HEK293 (cell line): ENCODE data around the gene GIMD1.

Experiments used
- CTCF ChIA-PET: fragments of 350-600 bp; formaldehyde crosslinking; extraction: SDS; loops from one replicate; lab custom pipeline; 2021; ENCODE audit warnings: antibody characterized with exemption; lab: Yijun Ruan, JAX
- POLR2A ChIA-PET: fragments of 300-600 bp; formaldehyde crosslinking; extraction: SDS; loops from one replicate; lab custom pipeline; 2020; ENCODE audit warnings: antibody characterized with exemption, inconsistent platforms; lab: Yijun Ruan, JAX
- H3K27ac ChIP-seq: fragments of 200-500 bp; sonication (Bioruptor generic); 2 replicates; pipeline ENCODE4 v1.5.1; 2014; ENCODE audit warnings: low read depth, low read length, control low read depth, inconsistent platforms; ENCODE audit errors: extremely low read depth
- H3K36me3 ChIP-seq, 2 experiments: fragments of 200-500 bp in 1 of 2; sonication (Bioruptor generic) in 1 of 2; 1 replicate in 1 of 2; 2 replicates in 1 of 2; pipeline ENCODE4 v1.5.1; 2014 to 2017; ENCODE audit warnings: inconsistent platforms in 2 of 2, low read length in 2 of 2; ENCODE audit not compliant: control insufficient read depth in 2 of 2, insufficient read depth in 1 of 2
- H3K4me1 ChIP-seq: fragments of 200-500 bp; sonication (Bioruptor generic); 2 replicates; pipeline ENCODE4 v1.5.1; 2014; ENCODE audit warnings: mild to moderate bottlenecking, low read length, inconsistent platforms; ENCODE audit not compliant: control insufficient read depth, insufficient read depth
- H3K4me3 ChIP-seq: 2 replicates; pipeline ENCODE4 v1.5.1; 2011; ENCODE audit warnings: low read depth, mild to moderate bottlenecking, control low read depth, low read length, moderate library complexity
- H3K9me3 ChIP-seq: fragments of 200-500 bp; sonication (Bioruptor generic); 2 replicates; pipeline ENCODE4 v1.5.1; 2014; ENCODE audit warnings: low read depth, low read length, inconsistent platforms; ENCODE audit not compliant: control insufficient read depth, insufficient read depth
- GFI1B ChIP-seq: fragments of 450-650 bp; formaldehyde crosslinking; IDR thresholded peaks from 2 replicates; pipeline ENCODE4 v1.5.1; 2016; ENCODE audit warnings: missing biosample characterization, missing genetic modification characterization
- GLIS2 ChIP-seq: fragments of 450-650 bp; formaldehyde crosslinking; IDR thresholded peaks from 2 replicates; pipeline ENCODE4 v1.5.1; 2016; ENCODE audit warnings: missing biosample characterization, missing genetic modification characterization
- KLF17 ChIP-seq: fragments of 450-650 bp; formaldehyde crosslinking; IDR thresholded peaks from 2 replicates; pipeline ENCODE4 v1.5.1; 2016; ENCODE audit warnings: missing biosample characterization, missing genetic modification characterization
- KLF7 ChIP-seq: fragments of 450-650 bp; formaldehyde crosslinking; IDR thresholded peaks from 2 replicates; pipeline ENCODE4 v1.5.1; 2016; ENCODE audit warnings: missing biosample characterization, missing genetic modification characterization, borderline replicate concordance
- KLF8 ChIP-seq: fragments of 450-650 bp; formaldehyde crosslinking; IDR thresholded peaks from 2 replicates; pipeline ENCODE4 v1.5.1; 2016; ENCODE audit warnings: missing biosample characterization, missing genetic modification characterization
- ZBTB17 ChIP-seq: fragments of 450-650 bp; formaldehyde crosslinking; IDR thresholded peaks from 2 replicates; pipeline ENCODE4 v1.5.1; 2016; ENCODE audit warnings: missing biosample characterization, missing genetic modification characterization
- ZNF169 ChIP-seq: fragments of 450-650 bp; formaldehyde crosslinking; IDR thresholded peaks from 2 replicates; pipeline ENCODE4 v1.5.1; 2016; ENCODE audit warnings: missing biosample characterization, missing genetic modification characterization
- ZNF2 ChIP-seq: fragments of 450-650 bp; formaldehyde crosslinking; IDR thresholded peaks from 2 replicates; pipeline ENCODE4 v1.5.1; 2016; ENCODE audit warnings: missing biosample characterization, missing genetic modification characterization
- ZNF202 ChIP-seq: fragments of 450-650 bp; formaldehyde crosslinking; IDR thresholded peaks from 2 replicates; pipeline ENCODE4 v1.5.1; 2016; ENCODE audit warnings: missing biosample characterization, missing genetic modification characterization, borderline replicate concordance
- ZNF324 ChIP-seq: fragments of 450-650 bp; formaldehyde crosslinking; IDR thresholded peaks from 2 replicates; pipeline ENCODE4 v1.5.1; 2016; ENCODE audit warnings: missing biosample characterization, missing genetic modification characterization
- ZNF366 ChIP-seq: fragments of 450-650 bp; formaldehyde crosslinking; conservative IDR thresholded peaks from 2 replicates; pipeline ENCODE4 v1.5.1; 2016; ENCODE audit warnings: missing biosample characterization, missing genetic modification characterization
- ZNF398 ChIP-seq: fragments of 450-650 bp; formaldehyde crosslinking; IDR thresholded peaks from 2 replicates; pipeline ENCODE4 v1.5.1; 2017; ENCODE audit warnings: missing biosample characterization, missing genetic modification characterization
- ZNF518A ChIP-seq: fragments of 450-650 bp; formaldehyde crosslinking; conservative IDR thresholded peaks from 2 replicates; pipeline ENCODE4 v1.5.1; 2016; ENCODE audit warnings: low read depth, missing biosample characterization, missing genetic modification characterization
- ZNF548 ChIP-seq: fragments of 450-650 bp; formaldehyde crosslinking; IDR thresholded peaks from 2 replicates; pipeline ENCODE4 v1.5.1; 2016; ENCODE audit warnings: missing biosample characterization, missing genetic modification characterization
- ZNF549 ChIP-seq: fragments of 450-650 bp; IDR thresholded peaks from 2 replicates; pipeline ENCODE4 v1.5.1; 2018; ENCODE audit warnings: missing biosample characterization, missing genetic modification characterization, mild to moderate bottlenecking, inconsistent platforms, moderate library complexity
- ZNF555 ChIP-seq: fragments of 450-650 bp; formaldehyde crosslinking; conservative IDR thresholded peaks from 2 replicates; pipeline ENCODE4 v1.5.1; 2017; ENCODE audit warnings: missing biosample characterization, mild to moderate bottlenecking, missing genetic modification characterization, inconsistent platforms
- ZNF558 ChIP-seq: fragments of 450-650 bp; formaldehyde crosslinking; IDR thresholded peaks from 2 replicates; pipeline ENCODE4 v1.5.1; 2016; ENCODE audit warnings: missing biosample characterization, missing genetic modification characterization
- ZNF561 ChIP-seq: fragments of 450-650 bp; IDR thresholded peaks from 2 replicates; pipeline ENCODE4 v1.5.1; 2018; ENCODE audit warnings: missing biosample characterization, missing genetic modification characterization, borderline replicate concordance
- ZNF629 ChIP-seq: fragments of 450-650 bp; formaldehyde crosslinking; IDR thresholded peaks from 2 replicates; pipeline ENCODE4 v1.5.1; 2017; ENCODE audit warnings: missing biosample characterization, missing genetic modification characterization
- TF ChIP-seq, protein P1 (sequence below): IDR thresholded peaks from 2 replicates; pipeline ENCODE4 v1.6.1; 2011; ENCODE audit warnings: mild to moderate bottlenecking, low read depth, low read length, borderline replicate concordance

GIMD1 gene

GRCh38 chr4:106337916-106338315, 30.7 kb downstream of the GIMD1 start:
- Histone ChIP-seq H3K27ac (no peak overlapping the region), H3K9me3 (no peaks in the 10 kb centered on the region), H3K4me3 (no peak overlapping the region), H3K4me1 (no peaks in the 10 kb centered on the region), H3K36me3 (peaks cover 0 to 69% of the 10 kb centered on the region in 2 experiments; a peak in 2 of 3 replicates)
- ChIA-PET POLR2A (no interaction called here), CTCF (no interaction called here)
- no peak for TF ChIP-seq KLF8 (tag by site-specific recombination)

DNA sequence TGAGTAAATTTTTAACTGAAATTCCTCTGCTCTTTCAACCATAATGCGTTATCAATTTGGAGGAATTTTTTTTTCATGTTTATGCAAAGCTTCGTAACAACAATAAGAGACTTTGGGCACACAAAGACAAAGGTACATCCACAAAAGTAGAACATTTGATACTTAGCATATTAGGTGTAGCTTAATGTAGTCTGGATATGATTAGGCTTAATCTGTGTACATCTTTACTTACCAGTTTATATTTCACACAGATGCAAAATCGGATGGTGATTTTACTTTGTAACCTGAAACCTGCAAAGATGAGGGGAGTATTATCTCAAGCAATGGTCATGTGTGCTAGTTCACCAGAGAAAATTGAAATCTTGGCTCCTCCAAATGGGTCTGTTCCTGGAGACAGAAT, 32.0 kb downstream of the GIMD1 start:
- POLR2A ChIA-PET = no interaction called here
- no peak overlapping the region for H3K4me3 ChIP-seq
- peaks cover 0 to 79% of the 10 kb centered on the region in 2 experiments; a peak in 2 of 3 replicates for H3K36me3 ChIP-seq

More for the DNA sequence above, 32.0 kb downstream of the GIMD1 start:
- Histone ChIP-seq H3K27ac (no peak overlapping the region), H3K4me1 (no peaks in the 10 kb centered on the region), H3K9me3 (no peaks in the 10 kb centered on the region)
- CTCF ChIA-PET = interaction anchor here (0.6 to 0.7 kb wide), 2 partner anchors 33 to 79 kb away, joined by 3 read pairs; no protein-coding TSS in a partner anchor
- TF ChIP-seq ZNF561 (tag by site-specific recombination) (no peak), ZNF324 (tag by site-specific recombination) (no peak), ZNF558 (no peak), ZNF518A (tag by site-specific recombination) (no peak), ZNF398 (tag by site-specific recombination) (no peak), ZNF366 (tag by site-specific recombination) (no peak), KLF17 (tag by site-specific recombination) (no peak), ZNF549 (no peak), GFI1B (tag by site-specific recombination) (no peak), ZNF202 (tag by site-specific recombination) (no peak), ZBTB17 (tag by site-specific recombination) (no peak), ZNF629 (tag by site-specific recombination) (no peak), ZNF169 (no peak), GLIS2 (no peak), ZNF548 (tag by site-specific recombination) (no peak), ZNF555 (tag by site-specific recombination) (no peak), KLF7 (no peak), ZNF2 (tag by site-specific recombination) (no peak)
- TF ChIP-seq, protein P1, sequence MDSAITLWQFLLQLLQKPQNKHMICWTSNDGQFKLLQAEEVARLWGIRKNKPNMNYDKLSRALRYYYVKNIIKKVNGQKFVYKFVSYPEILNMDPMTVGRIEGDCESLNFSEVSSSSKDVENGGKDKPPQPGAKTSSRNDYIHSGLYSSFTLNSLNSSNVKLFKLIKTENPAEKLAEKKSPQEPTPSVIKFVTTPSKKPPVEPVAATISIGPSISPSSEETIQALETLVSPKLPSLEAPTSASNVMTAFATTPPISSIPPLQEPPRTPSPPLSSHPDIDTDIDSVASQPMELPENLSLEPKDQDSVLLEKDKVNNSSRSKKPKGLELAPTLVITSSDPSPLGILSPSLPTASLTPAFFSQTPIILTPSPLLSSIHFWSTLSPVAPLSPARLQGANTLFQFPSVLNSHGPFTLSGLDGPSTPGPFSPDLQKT = no peak
